Upper lobe of left lung (tissue), 4 donors: ENCODE measurements around the gene SYT7.

ENCODE experiments used
- CTCF ChIP-seq, 6 experiments: fragments of 450-650 bp in 4 of 6; fragments of 200-600 bp in 2 of 6; sonication (generic) in 2 of 6; IDR thresholded peaks; one replicate each; pipeline ENCODE4 v1.5.1; 2016 to 2019; ENCODE audit warnings: antibody characterized with exemption in 6 of 6
- POLR2AphosphoS5 ChIP-seq, 2 donors: sonication (generic); formaldehyde crosslinking; IDR thresholded peaks; one replicate each; pipeline ENCODE4 v1.5.1; 2017; ENCODE audit warnings: antibody characterized with exemption in 2 of 2

GRCh38 chr11:61627850-61628661 lies 47.2 kb upstream of the SYT7 start:
- TF ChIP-seq POLR2AphosphoS5 (IDR thresholded peaks at IDR 0.05) (no peak), CTCF (IDR thresholded peaks at IDR 0.05) (peak; percentile 78 to 87 (median 82))
